HepG2 (cell line): ENCODE results near the gene GRIN2C. TPM values are rescaled to one million over a fixed set of nuclear protein-coding genes. Genes with fewer than 3 reads are reported as not detected.

Experiments
- CSRNP2 ChIP-seq: sonication (generic); formaldehyde crosslinking; conservative IDR thresholded peaks from 2 replicates; pipeline ENCODE4 v1.8.0; 2022; ENCODE audit warnings: low read depth, missing genetic modification reagents
- RNF219 ChIP-seq: sonication (generic); formaldehyde crosslinking; IDR thresholded peaks from 2 replicates; pipeline ENCODE4 v1.5.0; 2020; ENCODE audit warnings: mild to moderate bottlenecking, missing genetic modification reagents
- SP5 ChIP-seq: IDR thresholded peaks from 2 replicates; pipeline ENCODE4 v1.6.1; 2016; ENCODE audit warnings: low read depth, borderline replicate concordance
- ZNF263 ChIP-seq: sonication (generic); formaldehyde crosslinking; IDR thresholded peaks from 2 replicates; pipeline ENCODE4 v1.4.0; 2020; ENCODE audit warnings: missing genetic modification reagents
- ZNF652 ChIP-seq: IDR thresholded peaks from 2 replicates; pipeline ENCODE4 v1.6.1; 2016; ENCODE audit warnings: low read depth, borderline replicate concordance
- polyA plus RNA-seq, 8 experiments: library from polyadenylated mRNA; depleted of rRNA in 3 of 8; stranded (reverse) in 7 of 8; unstranded in 1 of 8; fragments of >200 nt; fragmentation: Illumina TruSeq in 4 of 8; extraction: Trizol in 4 of 8; gene quantifications; 2 replicates each; pipeline versions ENCODE4 v1.2.1 to v1.2.3, GENCODE V29; 2011 to 2016; ENCODE audit warnings: low read depth in 4 of 8, missing spikeins in 1 of 8, mixed read lengths in 1 of 8; ENCODE audit not compliant: insufficient read depth in 1 of 8
- total RNA-seq, 5 experiments: library from RNA; depleted of rRNA; stranded (reverse); fragments of >200 nt; fragmentation: Illumina TruSeq; extraction: Trizol; gene quantifications; 2 replicates each; pipeline ENCODE4 v1.2.3, GENCODE V29; 2016; ENCODE audit warnings: low read depth in 1 of 5

Gene GRIN2C
- total and polyA plus RNA-seq, 2 of the 13 experiments (the other 11 are each of a cell fraction or from before 2014, with no cell fraction given) = 0.03 to 0.11 TPM

- TF ChIP-seq RNF219 (CRISPR knock-in tag) (no peak), CSRNP2 (CRISPR knock-in tag) (no peak), ZNF652 (CRISPR knock-in tag) (no peak), ZNF263 (no peak), SP5 (no peak)
These were observed 67.0 kb downstream of the GRIN2C start (continued) for GRCh38 chr17:74792586-74793105.

Other genes starting within 250 kb of the GRIN2C start
- not detected in 2 replicates for gene CD300E, start 236.1 kb downstream of the GRIN2C start, total RNA-seq (2016; rRNA removed; fragmentation: Illumina TruSeq; extraction: Trizol)
- not detected in 2 replicates for gene CD300E, start 236.1 kb downstream of the GRIN2C start, polyA plus RNA-seq (2011; rRNA removed)
- not detected in 2 replicates for gene CD300LF, start 147.0 kb downstream of the GRIN2C start, total RNA-seq (2016; rRNA removed; fragmentation: Illumina TruSeq; extraction: Trizol)
- gene CD300LF, start 147.0 kb downstream of the GRIN2C start, polyA plus RNA-seq (2011; rRNA removed) = not detected in 2 replicates
- gene RAB37, start 122.6 kb downstream of the GRIN2C start, total RNA-seq (2016; rRNA removed; fragmentation: Illumina TruSeq; extraction: Trizol) = 0.91 and 1.1 TPM in 2 replicates
- 3.7 and 4.7 TPM in 2 replicates for gene RAB37, start 122.6 kb downstream of the GRIN2C start, polyA plus RNA-seq (2011; rRNA removed)
- gene NHERF1, start 111.3 kb downstream of the GRIN2C start, total RNA-seq (2016; rRNA removed; fragmentation: Illumina TruSeq; extraction: Trizol) = 138 and 169 TPM in 2 replicates
- gene NHERF1, start 111.3 kb downstream of the GRIN2C start, polyA plus RNA-seq (2011; rRNA removed) = 266 and 269 TPM in 2 replicates
- gene NAT9, start 83.5 kb downstream of the GRIN2C start, total RNA-seq (2016; rRNA removed; fragmentation: Illumina TruSeq; extraction: Trizol) = 37.6 and 44.2 TPM in 2 replicates
- 39.7 and 49.8 TPM in 2 replicates for gene NAT9, start 83.5 kb downstream of the GRIN2C start, polyA plus RNA-seq (2011; rRNA removed)
- 99.0 and 116 TPM in 2 replicates for gene FDXR, start 13.1 kb upstream of the GRIN2C start, total RNA-seq (2016; rRNA removed; fragmentation: Illumina TruSeq; extraction: Trizol)
- gene FDXR, start 13.1 kb upstream of the GRIN2C start, polyA plus RNA-seq (2011; rRNA removed) = 23.4 and 27.7 TPM in 2 replicates
- gene FADS6, start 33.7 kb upstream of the GRIN2C start, total RNA-seq (2016; rRNA removed; fragmentation: Illumina TruSeq; extraction: Trizol) = 0.11 TPM in 1 of 2 replicates, not detected in the other
- 0.11 and 0.20 TPM in 2 replicates for gene FADS6, start 33.7 kb upstream of the GRIN2C start, polyA plus RNA-seq (2011; rRNA removed)
- gene USH1G, start 63.4 kb upstream of the GRIN2C start, total RNA-seq (2016; rRNA removed; fragmentation: Illumina TruSeq; extraction: Trizol) = 0.04 TPM in 1 of 2 replicates, not detected in the other
- not detected in 2 replicates for gene USH1G, start 63.4 kb upstream of the GRIN2C start, polyA plus RNA-seq (2011; rRNA removed)
- not detected in 2 replicates for gene OTOP2, start 64.4 kb upstream of the GRIN2C start, total RNA-seq (2016; rRNA removed; fragmentation: Illumina TruSeq; extraction: Trizol)
- not detected in 2 replicates for gene OTOP2, start 64.4 kb upstream of the GRIN2C start, polyA plus RNA-seq (2011; rRNA removed)
- gene OTOP3, start 76.0 kb upstream of the GRIN2C start, total RNA-seq (2016; rRNA removed; fragmentation: Illumina TruSeq; extraction: Trizol) = not detected in 2 replicates
- not detected in 2 replicates for gene OTOP3, start 76.0 kb upstream of the GRIN2C start, polyA plus RNA-seq (2011; rRNA removed)
- 1.7 and 2.1 TPM in 2 replicates for gene HID1, start 112.9 kb upstream of the GRIN2C start, total RNA-seq (2016; rRNA removed; fragmentation: Illumina TruSeq; extraction: Trizol)
- 10.6 and 17.1 TPM in 2 replicates for gene HID1, start 112.9 kb upstream of the GRIN2C start, polyA plus RNA-seq (2011; rRNA removed)
- gene CDR2L, start 127.7 kb upstream of the GRIN2C start, total RNA-seq (2016; rRNA removed; fragmentation: Illumina TruSeq; extraction: Trizol) = 1.9 and 2.1 TPM in 2 replicates
- 1.9 and 2.1 TPM in 2 replicates for gene CDR2L, start 127.7 kb upstream of the GRIN2C start, polyA plus RNA-seq (2011; rRNA removed)
- 68.9 and 101 TPM in 2 replicates for gene MRPL58, start 152.8 kb upstream of the GRIN2C start, total RNA-seq (2016; rRNA removed; fragmentation: Illumina TruSeq; extraction: Trizol)
- 39.7 and 44.9 TPM in 2 replicates for gene MRPL58, start 152.8 kb upstream of the GRIN2C start, polyA plus RNA-seq (2011; rRNA removed)
- gene ATP5PD, start 187.1 kb upstream of the GRIN2C start, total RNA-seq (2016; rRNA removed; fragmentation: Illumina TruSeq; extraction: Trizol) = 428 and 565 TPM in 2 replicates
- gene ATP5PD, start 187.1 kb upstream of the GRIN2C start, polyA plus RNA-seq (2011; rRNA removed) = 151 and 158 TPM in 2 replicates
- 27.5 and 28.3 TPM in 2 replicates for gene KCTD2, start 187.3 kb upstream of the GRIN2C start, total RNA-seq (2016; rRNA removed; fragmentation: Illumina TruSeq; extraction: Trizol)
- 32.6 and 35.2 TPM in 2 replicates for gene KCTD2, start 187.3 kb upstream of the GRIN2C start, polyA plus RNA-seq (2011; rRNA removed)
- gene SLC16A5, start 228.1 kb upstream of the GRIN2C start, total RNA-seq (2016; rRNA removed; fragmentation: Illumina TruSeq; extraction: Trizol) = 0.42 and 0.69 TPM in 2 replicates
- gene SLC16A5, start 228.1 kb upstream of the GRIN2C start, polyA plus RNA-seq (2011; rRNA removed) = 5.6 and 10.9 TPM in 2 replicates